Ectodermal cell (in vitro differentiated cells): ENCODE measurements around the gene TSPAN10.

ENCODE experiments used
- H3K27ac ChIP-seq: 2 replicates; pipeline ENCODE4 v1.7.0; 2013; ENCODE audit warnings: mild to moderate bottlenecking, low read depth, low read length; ENCODE audit not compliant: insufficient read depth, poor library complexity, severe bottlenecking
- H3K27me3 ChIP-seq: 2 replicates; pipeline ENCODE4 v1.7.0; 2013; ENCODE audit warnings: mild to moderate bottlenecking, low read length; ENCODE audit not compliant: insufficient read depth, control insufficient read depth, poor library complexity, severe bottlenecking
- H3K36me3 ChIP-seq: one replicate; pipeline ENCODE4 v1.7.0; 2013; ENCODE audit warnings: low read length; ENCODE audit not compliant: control insufficient read depth, insufficient read depth
- H3K4me1 ChIP-seq: one replicate; pipeline ENCODE4 v1.7.0; 2013; ENCODE audit warnings: low read length; ENCODE audit not compliant: control insufficient read depth, insufficient read depth
- H3K4me3 ChIP-seq: 2 replicates; pipeline ENCODE4 v1.7.0; 2013; ENCODE audit warnings: low read depth, low read length, control low read depth; ENCODE audit not compliant: insufficient read depth
- H3K9me3 ChIP-seq: 2 replicates; pipeline ENCODE4 v1.7.0; 2013; ENCODE audit warnings: mild to moderate bottlenecking, low read length, moderate library complexity; ENCODE audit not compliant: control insufficient read depth
- WGBS, 2 experiments: methylation state at CpG; one replicate each; pipeline ENCODE4 v1.1.7; 2013; ENCODE audit warnings: missing lambda C conversion rate in 2 of 2; 5-methylcytosine and 5-hydroxymethylcytosine counted together

Gene TSPAN10

GRCh38 chr17:81685108-81685507, 48.1 kb downstream of the TSPAN10 start:
- Histone ChIP-seq H3K27ac (no peak overlapping the region), H3K36me3 (peaks cover 17% of the 10 kb centered on the region), H3K27me3 (no peaks in the 10 kb centered on the region), H3K4me1 (peaks cover 18% of the 10 kb centered on the region), H3K9me3 (no peaks in the 10 kb centered on the region), H3K4me3 (peak overlapping the region; percentile 100)
- 87 to 89% methylated on average over 12 of the region's 12 CpGs for WGBS, 2 experiments

GRCh38 chr17:81686614-81687013, 49.6 kb downstream of the TSPAN10 start:
- peaks cover 18% of the 10 kb centered on the region for H3K4me1 ChIP-seq
- 95 to 97% methylated on average over 20 of the region's 20 CpGs for WGBS, 2 experiments
- H3K27me3 ChIP-seq: no peaks in the 10 kb centered on the region
- peaks cover 17% of the 10 kb centered on the region for H3K36me3 ChIP-seq
- no peak overlapping the region for H3K4me3 ChIP-seq
- no peak overlapping the region for H3K27ac ChIP-seq
- no peaks in the 10 kb centered on the region for H3K9me3 ChIP-seq

DNA sequence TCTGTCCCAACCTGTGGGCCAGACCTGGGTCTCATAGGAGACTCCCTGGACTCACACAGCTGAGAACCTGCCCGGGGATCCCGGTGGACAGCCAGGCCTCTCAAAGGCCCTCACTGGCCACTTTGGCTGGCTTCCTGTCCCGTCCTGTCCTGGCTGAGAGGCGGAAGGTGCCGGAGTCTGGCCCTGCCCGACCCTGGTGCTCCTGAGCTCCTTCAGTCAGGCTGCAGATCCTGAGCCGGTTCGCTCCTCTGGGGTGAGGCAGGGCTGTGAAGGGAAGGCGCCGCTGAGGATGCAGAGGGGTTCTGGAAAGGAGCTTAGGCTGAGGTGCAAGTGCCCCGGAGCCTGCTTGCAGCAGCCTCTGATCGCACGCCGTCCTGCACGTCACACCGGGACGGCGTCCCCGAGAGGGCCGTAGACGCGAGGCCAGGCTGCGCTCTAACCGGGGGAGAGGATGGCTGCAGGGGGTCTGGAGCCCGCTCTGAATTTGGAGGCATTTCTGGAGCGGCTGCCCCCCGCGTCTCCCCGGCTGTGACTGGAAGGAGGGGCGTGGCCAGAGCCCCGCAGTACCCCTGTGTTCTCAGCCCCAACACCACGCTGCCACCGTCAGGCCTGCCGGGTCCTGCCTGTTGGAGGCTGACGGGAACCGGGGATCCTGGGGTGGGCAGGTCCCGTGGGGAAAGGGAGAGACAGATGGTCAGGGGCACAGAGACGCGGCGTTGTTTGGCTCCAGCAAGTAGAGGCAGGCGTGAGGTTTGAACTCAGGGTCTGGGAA, 51.0 kb downstream of the TSPAN10 start:
- Histone ChIP-seq H3K9me3 (no peaks in the 10 kb centered on the region), H3K27ac (no peak overlapping the region), H3K27me3 (no peaks in the 10 kb centered on the region), H3K4me1 (peaks cover 13% of the 10 kb centered on the region), H3K36me3 (peaks cover 17% of the 10 kb centered on the region), H3K4me3 (no peak overlapping the region)
- 95 to 96% methylated on average over 41 of the region's 41 CpGs for WGBS, 2 experiments

- Histone ChIP-seq H3K36me3 (peaks cover 17% of the 10 kb centered on the region), H3K9me3 (no peaks in the 10 kb centered on the region), H3K27ac (no peak overlapping the region), H3K4me1 (peaks cover 13% of the 10 kb centered on the region), H3K4me3 (no peak overlapping the region), H3K27me3 (no peaks in the 10 kb centered on the region)
- WGBS, 2 experiments: 95 to 96% methylated on average over 14 of the region's 14 CpGs
These were observed 51.6 kb downstream of the TSPAN10 start for GRCh38 chr17:81688616-81689015.

DNA sequence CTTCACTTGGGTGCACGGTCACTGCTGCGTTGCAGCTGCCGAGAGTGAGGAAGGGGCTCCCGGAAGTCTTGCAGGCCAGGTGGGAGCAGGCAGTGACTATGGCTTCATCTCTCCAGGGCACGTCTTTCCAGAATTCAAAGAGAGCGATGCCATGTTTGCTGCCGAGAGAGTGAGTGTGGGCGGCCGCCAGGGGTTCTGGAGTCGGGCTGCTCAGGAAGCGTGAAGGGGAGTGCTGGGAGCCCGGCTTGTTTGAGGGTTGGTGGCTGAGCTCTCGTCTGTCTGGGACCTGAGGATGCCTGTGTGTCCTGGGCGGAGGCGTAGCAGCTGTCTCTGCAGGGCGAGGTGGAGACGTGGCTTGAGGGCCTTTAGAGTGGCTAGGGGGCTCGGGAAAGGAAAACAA, 53.1 kb downstream of the TSPAN10 start:
- H3K27me3 ChIP-seq: no peaks in the 10 kb centered on the region
- WGBS, 2 experiments: 95 to 96% methylated on average over 18 of the region's 18 CpGs
- H3K27ac ChIP-seq: no peak overlapping the region
- no peak overlapping the region for H3K4me3 ChIP-seq
- H3K9me3 ChIP-seq: no peaks in the 10 kb centered on the region
- peaks cover 28% of the 10 kb centered on the region for H3K36me3 ChIP-seq
- peaks cover 5% of the 10 kb centered on the region for H3K4me1 ChIP-seq

- Histone ChIP-seq H3K27ac (no peak overlapping the region), H3K4me1 (peaks cover under 1% of the 10 kb centered on the region), H3K27me3 (no peaks in the 10 kb centered on the region), H3K9me3 (no peaks in the 10 kb centered on the region), H3K36me3 (peaks cover 33% of the 10 kb centered on the region), H3K4me3 (no peak overlapping the region)
- 93 to 94% methylated on average over 17 of the region's 17 CpGs for WGBS, 2 experiments
These were observed 53.6 kb downstream of the TSPAN10 start for GRCh38 chr17:81690549-81690948.

GRCh38 chr17:81691196-81691595, 54.2 kb downstream of the TSPAN10 start:
- Histone ChIP-seq H3K36me3 (peaks cover 35% of the 10 kb centered on the region), H3K9me3 (no peaks in the 10 kb centered on the region), H3K4me3 (no peak overlapping the region), H3K4me1 (no peaks in the 10 kb centered on the region), H3K27me3 (no peaks in the 10 kb centered on the region), H3K27ac (no peak overlapping the region)
- 95 to 96% methylated on average over 18 of the region's 18 CpGs for whole genome bisulfite sequencing, 2 experiments

- no peaks in the 10 kb centered on the region for H3K9me3 ChIP-seq
- H3K36me3 ChIP-seq: peaks cover 34% of the 10 kb centered on the region
- H3K27ac ChIP-seq: no peak overlapping the region
- H3K4me3 ChIP-seq: no peak overlapping the region
- H3K27me3 ChIP-seq: no peaks in the 10 kb centered on the region
- 96 to 97% methylated on average over 20 of the region's 20 CpGs for WGBS, 2 experiments
- no peaks in the 10 kb centered on the region for H3K4me1 ChIP-seq
These were observed 54.6 kb downstream of the TSPAN10 start for GRCh38 chr17:81691608-81692007.

DNA sequence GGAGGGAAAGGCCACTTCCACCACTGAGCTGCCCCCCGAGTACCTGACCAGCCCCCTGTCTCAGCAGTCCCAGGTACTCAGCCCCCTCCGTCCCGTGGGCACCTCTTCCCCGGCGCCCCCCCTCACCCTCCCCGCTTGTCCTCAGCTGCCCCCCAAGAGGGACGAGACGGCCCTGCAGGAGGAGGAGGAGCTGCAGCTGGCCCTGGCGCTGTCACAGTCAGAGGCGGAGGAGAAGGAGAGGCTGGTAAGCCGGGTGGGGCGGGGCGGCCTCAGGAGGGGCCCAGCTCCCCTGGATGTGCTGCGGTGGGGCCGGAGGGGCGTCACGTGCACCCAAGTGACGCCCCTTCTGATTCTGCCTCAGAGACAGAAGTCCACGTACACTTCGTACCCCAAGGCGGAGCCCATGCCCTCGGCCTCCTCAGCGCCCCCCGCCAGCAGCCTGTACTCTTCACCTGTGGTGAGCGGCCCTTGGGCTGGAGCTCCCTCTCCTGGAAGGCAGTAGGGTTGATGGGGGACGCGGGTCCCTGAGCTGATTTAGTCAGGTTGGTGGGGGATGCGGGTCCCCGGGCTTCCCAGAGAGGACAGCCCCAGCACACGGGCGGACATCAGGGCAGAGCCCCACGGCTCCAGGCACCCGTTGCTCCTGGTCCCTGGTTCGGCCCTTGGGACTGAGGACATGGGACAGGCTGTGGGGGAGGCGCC, 56.7 kb downstream of the TSPAN10 start:
- Histone ChIP-seq H3K27ac (no peak overlapping the region), H3K4me3 (no peak overlapping the region), H3K9me3 (no peaks in the 10 kb centered on the region), H3K4me1 (no peaks in the 10 kb centered on the region), H3K27me3 (no peaks in the 10 kb centered on the region), H3K36me3 (peaks cover 29% of the 10 kb centered on the region)
- WGBS, 2 experiments: 94% methylated on average over 35 of the region's 35 CpGs

- Histone ChIP-seq H3K4me3 (no peak overlapping the region), H3K27me3 (no peaks in the 10 kb centered on the region), H3K36me3 (peaks cover 36% of the 10 kb centered on the region), H3K4me1 (no peaks in the 10 kb centered on the region), H3K9me3 (no peaks in the 10 kb centered on the region), H3K27ac (no peak overlapping the region)
- WGBS, 2 experiments: 95 to 96% methylated on average over 19 of the region's 19 CpGs
These were observed 57.8 kb downstream of the TSPAN10 start for GRCh38 chr17:81694810-81695209.
